ENCODE measurements around the gene MAPRE3.

DNA sequence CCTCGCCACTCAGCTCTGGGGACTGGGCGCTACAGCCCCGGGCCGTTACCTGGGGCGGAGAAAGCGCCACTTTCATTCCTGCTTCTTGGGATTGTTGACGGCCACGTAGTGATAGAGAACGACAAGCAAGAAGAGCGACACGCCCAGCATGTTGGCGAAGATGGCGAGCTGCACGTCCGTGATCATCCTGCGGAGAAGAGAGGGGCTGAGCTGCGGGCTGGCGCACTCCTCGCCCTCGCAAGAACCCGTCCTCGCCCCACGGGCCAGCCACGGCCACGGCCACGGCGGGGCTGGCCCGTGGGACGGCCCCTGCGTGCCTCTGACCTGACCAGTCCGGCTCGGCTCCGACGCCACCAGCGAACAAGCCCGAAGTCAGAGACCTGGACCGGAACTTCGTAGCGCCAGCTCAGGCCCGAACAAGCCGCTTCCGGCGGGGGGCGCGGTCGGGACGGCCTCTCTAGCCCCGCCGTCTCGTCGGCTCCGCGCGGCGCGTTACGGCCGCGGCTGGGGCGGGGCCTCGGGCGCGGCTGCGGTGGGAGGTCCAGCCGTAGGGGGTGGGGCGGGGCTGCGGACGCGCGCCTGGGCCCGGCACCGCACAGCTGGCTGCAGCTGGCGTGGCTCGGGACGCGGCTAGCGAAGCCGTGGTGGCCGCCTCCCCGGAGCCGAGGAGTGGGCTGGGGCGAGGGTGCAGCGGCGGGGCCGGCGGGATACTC, 101.0 kb downstream of the MAPRE3 start, which contains the start of gene OST4:
- TF ChIP-seq, protein P1, sequence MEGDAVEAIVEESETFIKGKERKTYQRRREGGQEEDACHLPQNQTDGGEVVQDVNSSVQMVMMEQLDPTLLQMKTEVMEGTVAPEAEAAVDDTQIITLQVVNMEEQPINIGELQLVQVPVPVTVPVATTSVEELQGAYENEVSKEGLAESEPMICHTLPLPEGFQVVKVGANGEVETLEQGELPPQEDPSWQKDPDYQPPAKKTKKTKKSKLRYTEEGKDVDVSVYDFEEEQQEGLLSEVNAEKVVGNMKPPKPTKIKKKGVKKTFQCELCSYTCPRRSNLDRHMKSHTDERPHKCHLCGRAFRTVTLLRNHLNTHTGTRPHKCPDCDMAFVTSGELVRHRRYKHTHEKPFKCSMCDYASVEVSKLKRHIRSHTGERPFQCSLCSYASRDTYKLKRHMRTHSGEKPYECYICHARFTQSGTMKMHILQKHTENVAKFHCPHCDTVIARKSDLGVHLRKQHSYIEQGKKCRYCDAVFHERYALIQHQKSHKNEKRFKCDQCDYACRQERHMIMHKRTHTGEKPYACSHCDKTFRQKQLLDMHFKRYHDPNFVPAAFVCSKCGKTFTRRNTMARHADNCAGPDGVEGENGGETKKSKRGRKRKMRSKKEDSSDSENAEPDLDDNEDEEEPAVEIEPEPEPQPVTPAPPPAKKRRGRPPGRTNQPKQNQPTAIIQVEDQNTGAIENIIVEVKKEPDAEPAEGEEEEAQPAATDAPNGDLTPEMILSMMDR (IDR thresholded peaks at IDR 0.05): peak in 1 of 6 experiments; percentile 9
- TF ChIP-seq POLR2A (IDR thresholded peaks at IDR 0.05): peak; percentile 87 to 90

Data from Peyer's patch (tissue), 4 donors.